Smooth muscle cell (in vitro differentiated cells): Measurements from ENCODE around the gene TMED1. TPM values are rescaled to one million over a fixed set of nuclear protein-coding genes. Genes with fewer than 3 reads are reported as not detected.
A peak's percentile ranks its signal among the peaks of the same experiment; 100 is the strongest.

Experiments used
- DNase-seq: peaks from one replicate; lab custom pipeline; 2025; ENCODE audit not compliant: unreplicated experiment; lab: John Stamatoyannopoulos, UW
- H2AFZ ChIP-seq: fragments of 200-600 bp; sonication (generic); 2 replicates; pipeline ENCODE4 v1.6.0; 2016; ENCODE audit warnings: antibody characterized with exemption, low read depth, mild to moderate bottlenecking
- H3F3A ChIP-seq: fragments of 200-600 bp; sonication (generic); 2 replicates; pipeline ENCODE4 v1.6.0; 2017; ENCODE audit warnings: antibody characterized with exemption, low read depth
- H3K27ac ChIP-seq: fragments of 200-600 bp; sonication (generic); 2 replicates; pipeline ENCODE4 v1.5.1; 2016; ENCODE audit warnings: low read depth, mild to moderate bottlenecking
- H3K27me3 ChIP-seq: fragments of 200-600 bp; sonication (generic); 2 replicates; pipeline ENCODE4 v1.6.1; 2016; ENCODE audit warnings: low read depth, mild to moderate bottlenecking
- H3K36me3 ChIP-seq: fragments of 200-600 bp; sonication (generic); 2 replicates; pipeline ENCODE4 v1.5.1; 2016; ENCODE audit warnings: low read depth
- H3K4me1 ChIP-seq: fragments of 200-600 bp; sonication (generic); 2 replicates; pipeline ENCODE4 v1.5.1; 2016; ENCODE audit warnings: low read depth
- H3K4me2 ChIP-seq: fragments of 200-600 bp; sonication (generic); 2 replicates; pipeline ENCODE4 v1.6.0; 2016; ENCODE audit warnings: mild to moderate bottlenecking
- H3K4me3 ChIP-seq: fragments of 200-600 bp; sonication (generic); 2 replicates; pipeline ENCODE4 v1.5.1; 2016; ENCODE audit warnings: mild to moderate bottlenecking
- H3K79me2 ChIP-seq: fragments of 200-600 bp; sonication (generic); 2 replicates; pipeline ENCODE4 v1.6.0; 2016; ENCODE audit warnings: low read depth, mild to moderate bottlenecking
- H3K9ac ChIP-seq: fragments of 200-600 bp; sonication (generic); 2 replicates; pipeline ENCODE4 v1.6.0; 2016; ENCODE audit warnings: low read depth
- H3K9me3 ChIP-seq: fragments of 200-600 bp; sonication (generic); replicated peaks from 2 replicates; pipeline ENCODE4 v1.5.1; 2016; ENCODE audit warnings: low read depth
- H4K20me1 ChIP-seq: fragments of 200-600 bp; sonication (generic); 2 replicates; pipeline ENCODE4 v1.6.0; 2016; ENCODE audit warnings: low read depth
- WGBS: methylation state at CpG from one replicate; pipeline ENCODE4 v1.1.7; 2016; ENCODE audit warnings: low lambda C conversion rate; 5-methylcytosine and 5-hydroxymethylcytosine counted together
- polyA plus RNA-seq: library from polyadenylated mRNA; unstranded; fragments of >200 nt; fragmentation: Nextera tagmentation; extraction: Ambion mirVana; gene quantifications from 2 replicates; pipeline ENCODE4 v1.2.1, GENCODE V29; 2016
- total RNA-seq: library from RNA; depleted of rRNA; stranded (reverse); fragments of >200 nt; gene quantifications from 2 replicates; pipeline ENCODE4 v1.2.3, GENCODE V29; 2014
- TF ChIP-seq, protein P1 (sequence below): fragments of 200-600 bp; sonication (generic); IDR thresholded peaks from 2 replicates; pipeline ENCODE4 v1.5.1; 2017; ENCODE audit warnings: borderline replicate concordance, mild to moderate bottlenecking, antibody characterized with exemption; ENCODE audit not compliant: insufficient read depth, poor library complexity, severe bottlenecking

TMED1 gene
- total and polyA plus RNA-seq, 2 experiments from 2014 or later = 30.7 to 107 TPM

DNA sequence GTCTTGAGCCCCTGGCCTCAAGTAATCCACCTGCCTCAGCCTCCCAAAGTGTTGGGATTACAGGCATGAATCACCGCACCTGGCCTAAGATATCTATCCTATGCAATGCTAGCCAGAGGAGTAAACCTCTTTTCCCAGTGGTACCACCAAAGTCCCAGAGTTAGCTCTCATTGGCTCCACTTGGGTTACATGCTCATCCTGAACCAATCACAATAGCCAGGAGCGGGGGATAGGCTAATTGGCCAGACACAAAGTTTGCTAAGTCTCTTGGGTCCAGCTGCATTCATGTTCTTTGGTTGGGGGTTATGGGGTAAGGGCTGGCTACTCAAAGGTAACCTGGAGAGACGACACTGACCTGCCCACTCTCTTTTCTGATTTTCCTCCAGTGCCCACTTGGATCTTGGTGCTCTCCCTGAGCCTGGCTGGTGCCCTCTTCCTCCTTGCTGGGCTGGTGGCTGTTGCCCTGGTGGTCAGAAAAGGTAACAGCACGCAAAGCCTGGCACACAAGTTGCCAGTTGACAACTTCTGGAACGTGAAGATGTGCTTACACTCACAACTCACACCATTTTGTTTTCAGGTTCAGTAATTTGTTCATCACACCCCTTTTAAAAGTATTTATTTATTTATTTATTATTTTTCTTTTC lies 20.0 kb upstream of the TMED1 start:
- Histone ChIP-seq H3K4me1 (no peaks in the 10 kb centered on the region), H3K27me3 (no peaks in the 10 kb centered on the region), H4K20me1 (no peaks in the 10 kb centered on the region), H2AFZ (no peak overlapping the region), H3K4me3 (no peak overlapping the region), H3K9me3 (no peaks in the 10 kb centered on the region), H3K9ac (no peak overlapping the region), H3K36me3 (no peaks in the 10 kb centered on the region), H3K4me2 (no peak overlapping the region), H3K27ac (no peak overlapping the region), H3K79me2 (no peaks in the 10 kb centered on the region), H3F3A (no peaks in the 10 kb centered on the region)
- WGBS = 74% methylated on average over 5 of the region's 5 CpGs
- DNase-seq = no peak
- TF ChIP-seq, protein P1, sequence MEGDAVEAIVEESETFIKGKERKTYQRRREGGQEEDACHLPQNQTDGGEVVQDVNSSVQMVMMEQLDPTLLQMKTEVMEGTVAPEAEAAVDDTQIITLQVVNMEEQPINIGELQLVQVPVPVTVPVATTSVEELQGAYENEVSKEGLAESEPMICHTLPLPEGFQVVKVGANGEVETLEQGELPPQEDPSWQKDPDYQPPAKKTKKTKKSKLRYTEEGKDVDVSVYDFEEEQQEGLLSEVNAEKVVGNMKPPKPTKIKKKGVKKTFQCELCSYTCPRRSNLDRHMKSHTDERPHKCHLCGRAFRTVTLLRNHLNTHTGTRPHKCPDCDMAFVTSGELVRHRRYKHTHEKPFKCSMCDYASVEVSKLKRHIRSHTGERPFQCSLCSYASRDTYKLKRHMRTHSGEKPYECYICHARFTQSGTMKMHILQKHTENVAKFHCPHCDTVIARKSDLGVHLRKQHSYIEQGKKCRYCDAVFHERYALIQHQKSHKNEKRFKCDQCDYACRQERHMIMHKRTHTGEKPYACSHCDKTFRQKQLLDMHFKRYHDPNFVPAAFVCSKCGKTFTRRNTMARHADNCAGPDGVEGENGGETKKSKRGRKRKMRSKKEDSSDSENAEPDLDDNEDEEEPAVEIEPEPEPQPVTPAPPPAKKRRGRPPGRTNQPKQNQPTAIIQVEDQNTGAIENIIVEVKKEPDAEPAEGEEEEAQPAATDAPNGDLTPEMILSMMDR = peak; percentile 38

GRCh38 chr19:10854350-10855089 lies 18.5 kb upstream of the TMED1 start:
- Histone ChIP-seq H2AFZ (no peak overlapping the region), H3K27me3 (no peaks in the 10 kb centered on the region), H3K4me3 (no peak overlapping the region), H3F3A (no peaks in the 10 kb centered on the region), H3K9me3 (no peaks in the 10 kb centered on the region), H3K4me2 (no peak overlapping the region), H3K27ac (no peak overlapping the region), H4K20me1 (no peaks in the 10 kb centered on the region), H3K36me3 (no peaks in the 10 kb centered on the region), H3K4me1 (no peaks in the 10 kb centered on the region), H3K79me2 (no peaks in the 10 kb centered on the region), H3K9ac (no peak overlapping the region)
- DNase-seq = no peak
- WGBS = 76% methylated on average over 7 of the region's 7 CpGs
- TF ChIP-seq, protein P1 = no peak

GRCh38 chr19:10852941-10853340 lies 16.9 kb upstream of the TMED1 start:
- H3K4me1 ChIP-seq = no peaks in the 10 kb centered on the region
- 85% methylated on average over 7 of the region's 7 CpGs for WGBS

More at GRCh38 chr19:10852941-10853340, 16.9 kb upstream of the TMED1 start:
- Histone ChIP-seq H3K4me2 (no peak overlapping the region), H3K4me3 (no peak overlapping the region), H3K27me3 (no peaks in the 10 kb centered on the region), H2AFZ (no peak overlapping the region), H4K20me1 (no peaks in the 10 kb centered on the region), H3K9me3 (no peaks in the 10 kb centered on the region), H3K9ac (no peak overlapping the region), H3K36me3 (no peaks in the 10 kb centered on the region), H3F3A (no peaks in the 10 kb centered on the region), H3K27ac (no peak overlapping the region), H3K79me2 (no peaks in the 10 kb centered on the region)
- DNase-seq = no peak
- TF ChIP-seq, protein P1 = no peak
